Activated B cell treated with CpG ODN at 0.5 μM for 24 hours (primary cell): ENCODE data around the gene KHDC1. TPM values are rescaled to one million over a fixed set of nuclear protein-coding genes. Genes with fewer than 3 reads are reported as not detected.
"Not testable (repeated sequence)": the region's sequence is repeated elsewhere in the genome, so short reads cannot be mapped to it uniquely, and the experiment has no call there.

Experiments
- ATAC-seq: fragments of 200-7000 bp; cut with Tn5 transposase; one replicate; pipeline ENCODE4 v1.10.0; 2021; ENCODE audit warnings: low read depth, mild to moderate bottlenecking, moderate library complexity
- CTCF ChIA-PET: fragments of 350-600 bp; sonication (Branson Sonifier 250); formaldehyde crosslinking; loops from one replicate; lab custom pipeline; 2021; ENCODE audit warnings: antibody characterized with exemption; lab: Charles Lee
- POLR2A ChIA-PET: fragments of 350-600 bp; sonication (Branson Sonifier 250); formaldehyde crosslinking; loops from one replicate; lab custom pipeline; 2021; ENCODE audit warnings: antibody characterized with exemption; lab: Charles Lee
- DNase-seq: peaks from one replicate; pipeline ENCODE4 v3.0.0; 2022
- H3K27ac Mint-ChIP-seq: one replicate; pipeline ENCODE4 v1.8.0; 2020; ENCODE audit warnings: mixed read lengths
- H3K27me3 Mint-ChIP-seq: one replicate; pipeline ENCODE4 v1.8.0; 2021; ENCODE audit warnings: mixed read lengths
- H3K36me3 Mint-ChIP-seq: one replicate; pipeline ENCODE4 v1.8.0; 2021; ENCODE audit warnings: low read depth, mixed read lengths
- H3K4me1 Mint-ChIP-seq: one replicate; pipeline ENCODE4 v1.8.0; 2021; ENCODE audit warnings: mixed read lengths
- H3K4me3 Mint-ChIP-seq: one replicate; pipeline ENCODE4 v1.8.0; 2020; ENCODE audit warnings: mild to moderate bottlenecking, mixed read lengths
- H3K9me3 Mint-ChIP-seq: one replicate; pipeline ENCODE4 v1.8.0; 2020; ENCODE audit warnings: mixed read lengths
- CTCF ChIP-seq: fragments of 200-600 bp; IDR thresholded peaks from one replicate; pipeline ENCODE4 v1.8.0; 2022; ENCODE audit warnings: antibody characterized with exemption, mild to moderate bottlenecking
- intact Hi-C: fragments of 100-400 bp; cut with micrococcal nuclease; formaldehyde crosslinking; loops from one replicate; pipeline ENCODE4 v1.15.1; 2024
- total RNA-seq: library from RNA; stranded (reverse); gene quantifications from 2 replicates; pipeline ENCODE4 v1.2.3, GENCODE V29; 2022

KHDC1 gene
- total RNA-seq, 1 donor from 2014 or later: 2.7 TPM

GRCh38 chr6:73290435-73290834 is 27.4 kb upstream of the KHDC1 start:
- no peaks in the 10 kb centered on the region for H3K4me1 Mint-ChIP-seq
- ChIA-PET CTCF (interaction anchor here (1.4 kb wide), 1 partner anchor 36 kb away, joined by 6 read pairs; no protein-coding TSS in a partner anchor), POLR2A (interaction anchor here (0.6 kb wide), 1 partner anchor 197 kb away, joined by 5 read pairs; no protein-coding TSS in a partner anchor)
- no peaks in the 10 kb centered on the region for H3K27me3 Mint-ChIP-seq
- H3K36me3 Mint-ChIP-seq: no peaks in the 10 kb centered on the region
- TF ChIP-seq CTCF: no peak
- peaks cover 2% of the 10 kb centered on the region for H3K9me3 Mint-ChIP-seq
- intact Hi-C loops: no loop called here
- no peak overlapping the region for H3K27ac Mint-ChIP-seq
- DNase-seq (no peak), ATAC-seq (no peak)
- no peak overlapping the region for H3K4me3 Mint-ChIP-seq

- no peak for DNase-seq
- POLR2A ChIA-PET: no interaction called here
- no peaks in the 10 kb centered on the region for H3K36me3 Mint-ChIP-seq
- H3K9me3 Mint-ChIP-seq: no peaks in the 10 kb centered on the region
- CTCF ChIA-PET: interaction anchor here (1.0 kb wide), 1 partner anchor 16 kb away, joined by 3 read pairs; no protein-coding TSS in a partner anchor
- no peak overlapping the region for H3K4me3 Mint-ChIP-seq
- H3K4me1 Mint-ChIP-seq: no peaks in the 10 kb centered on the region
- no peak for ATAC-seq
- TF ChIP-seq CTCF: no peak
- no peak overlapping the region for H3K27ac Mint-ChIP-seq
- intact Hi-C loops: no loop called here
- no peaks in the 10 kb centered on the region for H3K27me3 Mint-ChIP-seq
Measured at GRCh38 chr6:73286752-73287151, 23.8 kb upstream of the KHDC1 start.

GRCh38 chr6:73285674-73286283 is 22.8 kb upstream of the KHDC1 start:
- H3K9me3 Mint-ChIP-seq: no peaks in the 10 kb centered on the region
- no peak overlapping the region for H3K4me3 Mint-ChIP-seq
- no peaks in the 10 kb centered on the region for H3K27me3 Mint-ChIP-seq
- ChIA-PET POLR2A (no interaction called here), CTCF (interaction anchor here (0.7 to 2.4 kb wide), 5 partner anchors 39 to 874 kb away, joined by 3 to 58 read pairs (median 3); no protein-coding TSS in a partner anchor)
- no peak for ATAC-seq
- DNase-seq: no peak
- no peaks in the 10 kb centered on the region for H3K36me3 Mint-ChIP-seq
- H3K27ac Mint-ChIP-seq: no peak overlapping the region
- intact Hi-C loops: loop anchor here (1.0 kb wide), 1 partner anchor 41 kb away; no protein-coding TSS in a partner anchor
- TF ChIP-seq CTCF: no peak
- H3K4me1 Mint-ChIP-seq: no peaks in the 10 kb centered on the region

- ATAC-seq: no peak
- CTCF ChIA-PET: interaction anchor here (1.0 to 1.1 kb wide), 2 partner anchors 44 to 46 kb away, joined by 3 to 4 read pairs; no protein-coding TSS in a partner anchor
Measured at GRCh38 chr6:73282871-73283270, 19.9 kb upstream of the KHDC1 start.

GRCh38 chr6:73281684-73282083 is 18.7 kb upstream of the KHDC1 start:
- H3K27me3 Mint-ChIP-seq, POLR2A ChIA-PET, intact Hi-C loops, H3K36me3 Mint-ChIP-seq, H3K4me3 Mint-ChIP-seq, H3K9me3 Mint-ChIP-seq, ATAC-seq, H3K27ac Mint-ChIP-seq, CTCF ChIA-PET, H3K4me1 Mint-ChIP-seq, DNase-seq: not testable (repeated sequence)

More at GRCh38 chr6:73282871-73283270, 19.9 kb upstream of the KHDC1 start:
- Mint-ChIP-seq H3K27me3 (no peaks in the 10 kb centered on the region), H3K36me3 (no peaks in the 10 kb centered on the region), H3K9me3 (no peaks in the 10 kb centered on the region), H3K4me1 (no peaks in the 10 kb centered on the region), H3K27ac (no peak overlapping the region), H3K4me3 (no peak overlapping the region)
- intact Hi-C loops: no loop called here
- DNase-seq: no peak
- POLR2A ChIA-PET: no interaction called here
- TF ChIP-seq CTCF: no peak

- H3K27me3 Mint-ChIP-seq, DNase-seq, H3K9me3 Mint-ChIP-seq, intact Hi-C loops, H3K36me3 Mint-ChIP-seq, POLR2A ChIA-PET, H3K27ac Mint-ChIP-seq, H3K4me1 Mint-ChIP-seq, CTCF ChIA-PET, H3K4me3 Mint-ChIP-seq, ATAC-seq: not testable (repeated sequence)
Measured at GRCh38 chr6:73269296-73269695, 6.3 kb upstream of the KHDC1 start.

- ATAC-seq, H3K27ac Mint-ChIP-seq, H3K4me3 Mint-ChIP-seq, POLR2A ChIA-PET, H3K36me3 Mint-ChIP-seq, intact Hi-C loops, CTCF ChIA-PET, H3K27me3 Mint-ChIP-seq, DNase-seq, H3K9me3 Mint-ChIP-seq, H3K4me1 Mint-ChIP-seq: not testable (repeated sequence)
Measured at GRCh38 chr6:73268896-73269295, 5.9 kb upstream of the KHDC1 start.
